Activated T-cell treated with anti-CD3 and anti-CD28 coated beads, Interleukin-2, amount 50 U/mL, for 72 hours (primary cell): ENCODE data around the gene SCARB1. TPM values are rescaled to one million over a fixed set of nuclear protein-coding genes. Genes with fewer than 3 reads are reported as not detected.

ENCODE experiments used
- ATAC-seq, 2 donors: fragments of 150-1000 bp; cut with Tn5 transposase; replicated peaks in 1 of 2; 2 replicates each; pipeline ENCODE4 v1.10.0; 2021; ENCODE audit warnings: moderate library complexity in 2 of 2, mild to moderate bottlenecking in 1 of 2
- DNase-seq, 2 donors: peaks; one replicate each; pipeline ENCODE4 v3.0.0; 2021 to 2022; ENCODE audit warnings: mixed read lengths in 1 of 2
- H3K27ac Mint-ChIP-seq: one replicate; pipeline ENCODE4 v1.8.0; 2022; ENCODE audit warnings: mild to moderate bottlenecking, moderate library complexity, mixed read lengths
- H3K27me3 Mint-ChIP-seq: one replicate; pipeline ENCODE4 v1.8.0; 2022; ENCODE audit warnings: low read depth, mixed read lengths
- H3K36me3 Mint-ChIP-seq, 2 donors: one replicate each; pipeline ENCODE4 v1.8.0; 2022; ENCODE audit warnings: mixed read lengths in 2 of 2, mild to moderate bottlenecking in 1 of 2; ENCODE audit not compliant: insufficient read depth in 2 of 2
- H3K4me1 Mint-ChIP-seq: one replicate; pipeline ENCODE4 v1.8.0; 2022; ENCODE audit warnings: low read depth, mixed read lengths
- H3K4me3 Mint-ChIP-seq, 2 donors: one replicate each; pipeline ENCODE4 v1.8.0; 2022; ENCODE audit warnings: mild to moderate bottlenecking in 2 of 2, mixed read lengths in 2 of 2, moderate library complexity in 2 of 2
- H3K9me3 Mint-ChIP-seq, 2 donors: one replicate each; pipeline ENCODE4 v1.8.0; 2022; ENCODE audit warnings: mixed read lengths in 2 of 2
- total RNA-seq, 2 donors: library from RNA; stranded (reverse); gene quantifications; one replicate each; pipeline ENCODE4 v1.2.3, GENCODE V29; 2022

Gene SCARB1
- total RNA-seq, 2 donors from 2014 or later, result 13.4 to 14.5 TPM

- Mint-ChIP-seq H3K27me3 (no peaks in the 10 kb centered on the region), H3K4me3 (no peak overlapping the region), H3K27ac (peak overlapping the region; percentile 11), H3K9me3 (no peaks in the 10 kb centered on the region), H3K36me3 (peaks cover 2 to 7% of the 10 kb centered on the region in 2 donors), H3K4me1 (peaks cover 24% of the 10 kb centered on the region)
- ATAC-seq (no peak), DNase-seq (no peak)
Measured at GRCh38 chr12:124795081-124795948, 68.3 kb downstream of the SCARB1 start.

GRCh38 chr12:124792961-124793441 is 70.7 kb downstream of the SCARB1 start:
- peaks cover 24% of the 10 kb centered on the region for H3K4me1 Mint-ChIP-seq
- no peaks in the 10 kb centered on the region for H3K9me3 Mint-ChIP-seq
- H3K36me3 Mint-ChIP-seq, result peaks cover 2 to 7% of the 10 kb centered on the region in 2 donors
- H3K27me3 Mint-ChIP-seq, result no peaks in the 10 kb centered on the region
- no peak overlapping the region for H3K27ac Mint-ChIP-seq
- ATAC-seq, result no peak
- no peak for DNase-seq
- no peak overlapping the region for H3K4me3 Mint-ChIP-seq

DNA sequence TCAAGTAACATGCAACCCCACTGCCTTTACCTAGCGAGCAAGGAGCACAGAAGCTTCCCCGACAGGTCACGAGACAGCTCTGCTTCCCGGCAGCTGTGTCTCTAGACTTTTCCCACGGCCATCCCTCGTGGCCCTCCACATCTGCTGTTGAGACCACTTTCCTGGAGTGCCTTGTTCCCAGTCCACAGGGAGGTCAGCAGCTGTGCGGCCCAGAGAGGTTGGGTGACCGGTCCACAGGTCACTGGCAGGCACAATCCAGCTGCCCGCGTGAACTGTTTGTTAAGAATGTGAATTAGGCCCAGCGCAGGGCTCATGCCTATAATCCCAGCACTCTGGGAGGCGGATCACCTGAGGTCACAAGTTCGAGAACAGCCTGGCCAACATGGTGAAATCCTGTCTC is 71.5 kb downstream of the SCARB1 start:
- H3K27ac Mint-ChIP-seq, result no peak overlapping the region
- ATAC-seq, result no peak
- no peaks in the 10 kb centered on the region for H3K27me3 Mint-ChIP-seq
- H3K4me3 Mint-ChIP-seq, result no peak overlapping the region
- peaks cover 2 to 7% of the 10 kb centered on the region in 2 donors for H3K36me3 Mint-ChIP-seq
- no peaks in the 10 kb centered on the region for H3K9me3 Mint-ChIP-seq
- no peak for DNase-seq
- peaks cover 24% of the 10 kb centered on the region for H3K4me1 Mint-ChIP-seq

GRCh38 chr12:124790650-124791400 is 72.8 kb downstream of the SCARB1 start:
- no peaks in the 10 kb centered on the region for H3K9me3 Mint-ChIP-seq
- no peak for ATAC-seq
- no peak overlapping the region for H3K4me3 Mint-ChIP-seq

GRCh38 chr12:124788936-124789555 is 74.6 kb downstream of the SCARB1 start:
- H3K27me3 Mint-ChIP-seq, result no peaks in the 10 kb centered on the region
- H3K27ac Mint-ChIP-seq, result no peak overlapping the region
- H3K4me3 Mint-ChIP-seq, result no peak overlapping the region

More at GRCh38 chr12:124790650-124791400, 72.8 kb downstream of the SCARB1 start:
- DNase-seq, result no peak
- H3K27ac Mint-ChIP-seq, result no peak overlapping the region
- no peaks in the 10 kb centered on the region for H3K27me3 Mint-ChIP-seq
- peaks cover 2 to 7% of the 10 kb centered on the region in 2 donors for H3K36me3 Mint-ChIP-seq
- H3K4me1 Mint-ChIP-seq, result peaks cover 11% of the 10 kb centered on the region

DNA sequence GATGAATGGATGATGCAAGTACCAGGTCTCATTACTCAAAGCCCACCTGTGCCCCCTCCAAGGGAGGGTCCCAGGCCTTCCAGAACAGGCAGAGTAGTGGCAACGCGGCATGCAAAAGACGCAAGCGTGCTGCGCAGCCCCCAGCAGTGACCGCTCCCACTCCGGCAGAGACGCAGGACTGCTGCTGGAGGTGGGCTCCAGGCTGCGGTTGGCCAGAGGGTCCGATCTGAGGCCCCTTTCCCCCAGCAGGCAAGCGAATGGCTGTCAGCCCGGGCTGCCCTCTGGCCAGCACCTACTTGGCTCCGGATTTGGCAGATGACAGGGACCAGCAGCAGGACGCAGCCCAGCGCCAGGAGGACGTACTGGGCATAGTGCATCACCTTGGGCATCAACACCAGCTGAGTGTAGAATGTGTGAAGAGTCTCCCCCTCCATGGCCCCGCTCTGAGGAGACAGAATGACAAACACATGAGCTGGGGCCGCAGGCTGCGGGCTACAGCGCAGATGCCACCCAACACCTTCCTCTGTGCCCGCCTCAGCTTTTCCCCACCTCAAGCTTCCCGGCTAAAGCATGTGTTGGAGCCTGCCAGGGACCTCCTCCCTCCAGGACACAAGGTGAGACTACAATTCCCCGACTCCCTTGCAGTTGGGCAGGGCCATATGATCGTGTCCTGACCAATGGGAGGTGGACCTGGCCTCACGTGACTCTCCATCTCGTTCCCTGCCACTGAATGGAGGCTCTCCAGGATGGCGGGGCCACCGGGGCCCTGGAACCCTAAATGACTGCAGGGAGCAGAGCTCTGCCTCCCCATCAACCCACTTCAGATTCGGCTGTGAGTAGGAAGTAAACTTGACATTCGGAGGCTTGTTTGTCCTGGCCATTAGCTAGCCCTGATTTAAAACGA is 77.4 kb downstream of the SCARB1 start:
- H3K9me3 Mint-ChIP-seq, result no peaks in the 10 kb centered on the region
- H3K36me3 Mint-ChIP-seq, result peaks cover 0 to under 1% of the 10 kb centered on the region in 2 donors
- H3K27me3 Mint-ChIP-seq, result no peaks in the 10 kb centered on the region
- DNase-seq, result no peak
- ATAC-seq, result no peak
- H3K27ac Mint-ChIP-seq, result no peak overlapping the region
- no peak overlapping the region for H3K4me3 Mint-ChIP-seq
- no peaks in the 10 kb centered on the region for H3K4me1 Mint-ChIP-seq

More at GRCh38 chr12:124788936-124789555, 74.6 kb downstream of the SCARB1 start:
- DNase-seq, result no peak
- no peaks in the 10 kb centered on the region for H3K9me3 Mint-ChIP-seq
- H3K4me1 Mint-ChIP-seq, result no peaks in the 10 kb centered on the region
- no peak for ATAC-seq
- peaks cover 2 to 7% of the 10 kb centered on the region in 2 donors for H3K36me3 Mint-ChIP-seq

- H3K27me3 Mint-ChIP-seq, result no peaks in the 10 kb centered on the region
- H3K4me3 Mint-ChIP-seq, result no peak overlapping the region
- no peaks in the 10 kb centered on the region for H3K36me3 Mint-ChIP-seq
- H3K9me3 Mint-ChIP-seq, result no peaks in the 10 kb centered on the region
- ATAC-seq (no peak), DNase-seq (no peak)
- no peak overlapping the region for H3K27ac Mint-ChIP-seq
- no peaks in the 10 kb centered on the region for H3K4me1 Mint-ChIP-seq
Measured at GRCh38 chr12:124784871-124785572, 78.6 kb downstream of the SCARB1 start.

- Mint-ChIP-seq H3K36me3 (no peaks in the 10 kb centered on the region), H3K9me3 (no peaks in the 10 kb centered on the region), H3K4me3 (no peak overlapping the region), H3K27ac (no peak overlapping the region), H3K27me3 (no peaks in the 10 kb centered on the region), H3K4me1 (peaks cover 13% of the 10 kb centered on the region)
- DNase-seq (no peak), ATAC-seq (no peak)
Measured at GRCh38 chr12:124783087-124783486, 80.6 kb downstream of the SCARB1 start.

- Mint-ChIP-seq H3K27ac (no peak overlapping the region), H3K4me1 (peaks cover 13% of the 10 kb centered on the region), H3K36me3 (no peaks in the 10 kb centered on the region), H3K27me3 (no peaks in the 10 kb centered on the region), H3K9me3 (no peaks in the 10 kb centered on the region), H3K4me3 (no peak overlapping the region)
- ATAC-seq, result no peak
- no peak for DNase-seq
Measured at GRCh38 chr12:124782132-124782531, 81.5 kb downstream of the SCARB1 start.

DNA sequence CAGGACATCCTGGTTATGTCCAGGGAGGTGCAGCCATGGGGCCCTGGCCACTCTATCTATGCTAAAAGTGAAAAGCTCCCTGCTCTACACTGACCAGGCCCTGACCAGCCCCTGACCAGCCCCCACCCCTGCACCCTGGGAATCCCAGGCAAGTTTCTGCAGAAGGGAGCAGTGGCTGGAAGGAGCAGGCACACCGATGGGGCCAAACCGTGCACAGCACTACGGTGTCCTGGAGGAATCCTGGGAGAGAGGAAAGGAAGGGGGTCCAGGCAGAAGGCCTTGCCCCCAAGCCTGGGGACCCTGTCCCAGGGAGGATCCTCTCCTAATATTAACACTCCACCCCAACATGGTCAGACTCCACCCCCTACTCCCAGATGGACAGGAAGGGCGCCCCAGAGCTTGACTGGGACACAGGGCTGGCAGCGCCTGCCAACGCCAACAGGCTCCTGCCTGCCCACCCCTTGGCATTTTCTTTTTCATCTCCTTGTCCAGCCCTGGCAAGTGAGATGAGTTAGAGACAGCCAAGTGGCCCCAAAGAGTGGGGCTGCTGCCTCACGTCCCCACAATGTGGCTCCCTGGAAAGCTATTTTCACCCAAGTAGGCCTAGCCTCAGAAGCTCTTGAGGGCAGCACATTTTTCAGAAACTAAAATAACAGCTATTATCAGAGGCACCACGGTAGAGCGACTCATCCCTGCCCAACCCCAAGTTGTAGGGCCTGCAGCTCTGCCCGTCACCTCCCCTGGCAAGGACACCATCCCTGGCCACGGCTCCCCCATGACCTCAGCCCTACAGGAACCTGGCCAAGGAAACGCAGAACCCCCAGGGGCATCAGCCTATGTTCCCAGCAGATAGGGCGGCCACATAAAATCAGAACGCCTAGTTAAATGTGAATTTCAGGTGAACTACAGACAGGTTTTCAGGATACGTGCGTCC is 82.6 kb downstream of the SCARB1 start:
- DNase-seq (no peak), ATAC-seq (no peak)
- Mint-ChIP-seq H3K4me3 (no peak overlapping the region), H3K27ac (no peak overlapping the region), H3K9me3 (no peaks in the 10 kb centered on the region), H3K36me3 (no peaks in the 10 kb centered on the region), H3K4me1 (peaks cover 20% of the 10 kb centered on the region), H3K27me3 (no peaks in the 10 kb centered on the region)

GRCh38 chr12:124780336-124780735 is 83.3 kb downstream of the SCARB1 start:
- peaks cover 27% of the 10 kb centered on the region for H3K4me1 Mint-ChIP-seq

More at GRCh38 chr12:124780336-124780735, 83.3 kb downstream of the SCARB1 start:
- no peaks in the 10 kb centered on the region for H3K9me3 Mint-ChIP-seq
- no peak overlapping the region for H3K27ac Mint-ChIP-seq
- no peak overlapping the region for H3K4me3 Mint-ChIP-seq
- H3K27me3 Mint-ChIP-seq, result no peaks in the 10 kb centered on the region
- no peak for ATAC-seq
- no peak for DNase-seq
- H3K36me3 Mint-ChIP-seq, result peaks cover 0 to 3% of the 10 kb centered on the region in 2 donors
